Gastroesophageal sphincter (tissue), 4 donors: ENCODE data around the gene STH. TPM values are rescaled to one million over a fixed set of nuclear protein-coding genes. Genes with fewer than 3 reads are reported as not detected.

Experiments used
- ATAC-seq: fragments of 150-250 bp; one replicate; pipeline ENCODE4 v1.9.1; 2016; ENCODE audit warnings: mild to moderate bottlenecking, moderate library complexity
- H3K27ac ChIP-seq, 4 donors: fragments of 200-600 bp; sonication (generic) in 3 of 4; 1 replicate in 3 of 4; 2 replicates in 1 of 4; pipeline ENCODE4 v1.5.1; 2016 to 2019
- H3K27me3 ChIP-seq: fragments of 200-600 bp; sonication (generic); one replicate; pipeline ENCODE4 v1.5.1; 2019
- H3K36me3 ChIP-seq, 2 donors: fragments of 200-600 bp; sonication (generic); one replicate each; pipeline ENCODE4 v1.5.1; 2019; ENCODE audit warnings: control low read depth in 1 of 2
- H3K4me1 ChIP-seq, 3 donors: fragments of 200-600 bp; sonication (generic); 1 replicate in 2 of 3; 2 replicates in 1 of 3; pipeline ENCODE4 v1.5.1; 2016 to 2019; ENCODE audit warnings: control low read depth in 2 of 3
- H3K4me3 ChIP-seq, 2 donors: fragments of 200-600 bp; sonication (generic); one replicate each; pipeline ENCODE4 v1.5.1; 2019; ENCODE audit warnings: mild to moderate bottlenecking in 1 of 2, moderate library complexity in 1 of 2
- H3K9me3 ChIP-seq, 3 donors: fragments of 200-600 bp; sonication (generic); one replicate each; pipeline ENCODE4 v1.5.1; 2017 to 2019; ENCODE audit warnings: control low read depth in 2 of 3
- CTCF ChIP-seq, 4 experiments: fragments of 200-600 bp in 2 of 4; fragments of 450-650 bp in 2 of 4; sonication (generic) in 1 of 4; IDR thresholded peaks; one replicate each; pipeline ENCODE4 v1.5.1; 2017 to 2019; ENCODE audit warnings: antibody characterized with exemption in 4 of 4, mild to moderate bottlenecking in 2 of 4, moderate library complexity in 2 of 4
- EP300 ChIP-seq: sonication (generic); formaldehyde crosslinking; IDR thresholded peaks from one replicate; pipeline ENCODE4 v1.6.1; 2017; ENCODE audit warnings: antibody characterized with exemption, mild to moderate bottlenecking
- POLR2A ChIP-seq, 2 donors: fragments of 450-650 bp; IDR thresholded peaks; one replicate each; pipeline ENCODE4 v1.6.1; 2017; ENCODE audit warnings: antibody characterized with exemption in 2 of 2, mild to moderate bottlenecking in 2 of 2, moderate library complexity in 1 of 2
- POLR2AphosphoS5 ChIP-seq: sonication (generic); formaldehyde crosslinking; IDR thresholded peaks from one replicate; pipeline ENCODE4 v1.6.1; 2017; ENCODE audit warnings: antibody characterized with exemption
- WGBS, 2 donors: methylation state at CpG; one replicate each; pipeline ENCODE4 v1.1.5; 2018; ENCODE audit warnings: low coverage in 1 of 2; 5-methylcytosine and 5-hydroxymethylcytosine counted together
- total RNA-seq, 4 donors: library from RNA; depleted of rRNA; stranded (reverse); fragments of >200 nt; gene quantifications; one replicate each; pipeline ENCODE4 v1.1.0, GENCODE V29; 2016

Gene STH
- total RNA-seq, 4 donors from 2014 or later = not detected

GRCh38 chr17:46032909-46033308, 33.9 kb downstream of the STH start:
- Histone ChIP-seq H3K9me3 (no peaks in the 10 kb centered on the region), H3K4me3 (no peak overlapping the region), H3K27me3 (no peaks in the 10 kb centered on the region), H3K27ac (no peak overlapping the region), H3K4me1 (peaks cover 0 to 26% (median 0%) of the 10 kb centered on the region in 3 donors), H3K36me3 (peaks cover 8 to 96% of the 10 kb centered on the region in 2 donors)
- WGBS, 2 donors = 80 to 93% methylated on average over 1 to 9 of the region's 11 CpGs
- TF ChIP-seq POLR2AphosphoS5 (no peak), EP300 (no peak), POLR2A (IDR thresholded peaks at IDR 0.05) (no peak), CTCF (IDR thresholded peaks at IDR 0.05) (no peak)
- no peak for ATAC-seq

- 80% methylated on average over 1 of the region's 3 CpGs; no CpG with 5 or more reads in 1 of the 2 donors for WGBS, 2 donors
- H3K27me3 ChIP-seq = no peaks in the 10 kb centered on the region
- no peaks in the 10 kb centered on the region for H3K9me3 ChIP-seq
- no peak for ATAC-seq
- no peak overlapping the region for H3K4me3 ChIP-seq
- TF ChIP-seq CTCF (IDR thresholded peaks at IDR 0.05) (no peak), POLR2A (IDR thresholded peaks at IDR 0.05) (no peak), POLR2AphosphoS5 (no peak), EP300 (no peak)
- H3K27ac ChIP-seq = no peak overlapping the region
- peaks cover 8 to 98% of the 10 kb centered on the region in 2 donors for H3K36me3 ChIP-seq
- H3K4me1 ChIP-seq = peaks cover 0 to 21% (median 0%) of the 10 kb centered on the region in 3 donors
These were observed 34.3 kb downstream of the STH start for GRCh38 chr17:46033392-46033791.

GRCh38 chr17:46035112-46035818, 36.2 kb downstream of the STH start:
- ATAC-seq = no peak
- Histone ChIP-seq H3K27me3 (no peaks in the 10 kb centered on the region), H3K4me1 (peaks cover 0 to 28% (median 6%) of the 10 kb centered on the region in 3 donors), H3K4me3 (no peak overlapping the region), H3K36me3 (peaks cover 8 to 95% of the 10 kb centered on the region in 2 donors), H3K27ac (peak overlapping the region in 1 of 4 donors; percentile 8), H3K9me3 (no peaks in the 10 kb centered on the region)
- WGBS, 2 donors = 60 to 81% methylated on average over 3 of the region's 3 CpGs
- TF ChIP-seq POLR2AphosphoS5 = no peak
- no peak for TF ChIP-seq POLR2A (IDR thresholded peaks at IDR 0.05)
- no peak for TF ChIP-seq CTCF (IDR thresholded peaks at IDR 0.05)
- TF ChIP-seq EP300 = no peak

GRCh38 chr17:46036491-46036890, 37.4 kb downstream of the STH start:
- 91 to 92% methylated on average over 5 to 6 of the region's 6 CpGs for WGBS, 2 donors
- Histone ChIP-seq H3K27ac (no peak overlapping the region), H3K4me1 (peaks cover 0 to 32% (median 7%) of the 10 kb centered on the region in 3 donors), H3K36me3 (peaks cover 8 to 87% of the 10 kb centered on the region in 2 donors), H3K4me3 (no peak overlapping the region), H3K9me3 (no peaks in the 10 kb centered on the region), H3K27me3 (no peaks in the 10 kb centered on the region)
- no peak for ATAC-seq
- no peak for TF ChIP-seq EP300
- TF ChIP-seq POLR2AphosphoS5 = no peak
- no peak for TF ChIP-seq POLR2A (IDR thresholded peaks at IDR 0.05)
- no peak for TF ChIP-seq CTCF (IDR thresholded peaks at IDR 0.05)

DNA sequence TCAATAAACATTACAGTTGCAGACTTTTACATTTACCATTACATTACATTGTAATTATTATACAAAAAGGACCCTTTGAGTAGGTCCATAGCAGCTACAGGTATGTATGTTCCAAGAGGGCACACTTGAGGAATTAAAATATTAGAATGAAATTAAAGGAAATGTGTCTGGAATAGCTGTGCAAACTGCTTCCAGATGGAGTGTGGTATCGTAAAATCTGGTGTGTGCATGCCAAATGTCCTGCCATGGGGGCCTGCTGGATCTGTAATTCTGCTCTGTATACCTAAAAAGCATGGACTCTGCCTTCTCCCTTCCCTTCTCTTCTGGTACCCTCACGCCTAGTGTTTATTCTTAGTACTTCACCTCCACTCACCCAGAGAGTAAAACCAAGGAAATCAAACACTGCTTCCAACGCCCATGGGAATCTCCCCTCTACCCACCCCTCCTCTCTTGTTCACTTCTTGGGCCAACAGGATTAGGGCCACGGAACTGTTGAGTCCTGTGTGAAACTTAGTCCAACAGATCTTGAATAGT, 38.7 kb downstream of the STH start:
- TF ChIP-seq POLR2AphosphoS5 (no peak), EP300 (no peak)
- H3K36me3 ChIP-seq = peaks cover 8 to 75% of the 10 kb centered on the region in 2 donors

More for the DNA sequence above, 38.7 kb downstream of the STH start:
- H3K27me3 ChIP-seq = no peaks in the 10 kb centered on the region
- 33 to 56% methylated on average over 2 to 4 of the region's 4 CpGs for WGBS, 2 donors
- ATAC-seq = no peak
- no peak overlapping the region for H3K27ac ChIP-seq
- no peaks in the 10 kb centered on the region for H3K9me3 ChIP-seq
- peaks cover 0 to 34% (median 7%) of the 10 kb centered on the region in 3 donors for H3K4me1 ChIP-seq
- no peak overlapping the region for H3K4me3 ChIP-seq
